Large intestine (tissue), 3 donors: ENCODE results near the gene CCDC152. TPM values are rescaled to one million over a fixed set of nuclear protein-coding genes. Genes with fewer than 3 reads are reported as not detected.
"Not testable (repeated sequence)": the region's sequence is repeated elsewhere in the genome, so short reads cannot be mapped to it uniquely, and the experiment has no call there.

Source experiments
- DNase-seq, 2 donors: peaks; one replicate each; pipeline versions ENCODE4 v3.0.0 to v3.0.0-alpha.2; 2013
- H3K27ac ChIP-seq: one replicate; pipeline ENCODE4 v1.5.1; 2013; ENCODE audit warnings: low read length
- H3K27me3 ChIP-seq: 2 replicates; pipeline ENCODE4 v1.6.1; 2013; ENCODE audit warnings: low read length; ENCODE audit not compliant: control insufficient read depth, insufficient read depth
- H3K36me3 ChIP-seq: 2 replicates; pipeline ENCODE4 v1.6.1; 2013; ENCODE audit warnings: low read length; ENCODE audit not compliant: control insufficient read depth, insufficient read depth
- H3K4me1 ChIP-seq: one replicate; pipeline ENCODE4 v1.6.1; 2013; ENCODE audit warnings: low read length; ENCODE audit not compliant: control insufficient read depth, insufficient read depth
- H3K4me3 ChIP-seq: one replicate; pipeline ENCODE4 v1.5.1; 2013; ENCODE audit warnings: low read length
- H3K9me3 ChIP-seq: one replicate; pipeline ENCODE4 v1.6.1; 2013; ENCODE audit warnings: mild to moderate bottlenecking, low read depth, low read length, moderate library complexity; ENCODE audit not compliant: control insufficient read depth
- WGBS: methylation state at CpG from one replicate; pipeline ENCODE4 v1.1.5; 2013; ENCODE audit warnings: low lambda C conversion rate; ENCODE audit not compliant: insufficient coverage; 5-methylcytosine and 5-hydroxymethylcytosine counted together
- polyA plus RNA-seq: library from polyadenylated mRNA; unstranded; fragments of 120-200 nt; gene quantifications from one replicate; pipeline ENCODE4 v1.2.1, GENCODE V29; 2013

CCDC152 gene
- polyA plus RNA-seq, 1 donor: 30.3 TPM

DNA sequence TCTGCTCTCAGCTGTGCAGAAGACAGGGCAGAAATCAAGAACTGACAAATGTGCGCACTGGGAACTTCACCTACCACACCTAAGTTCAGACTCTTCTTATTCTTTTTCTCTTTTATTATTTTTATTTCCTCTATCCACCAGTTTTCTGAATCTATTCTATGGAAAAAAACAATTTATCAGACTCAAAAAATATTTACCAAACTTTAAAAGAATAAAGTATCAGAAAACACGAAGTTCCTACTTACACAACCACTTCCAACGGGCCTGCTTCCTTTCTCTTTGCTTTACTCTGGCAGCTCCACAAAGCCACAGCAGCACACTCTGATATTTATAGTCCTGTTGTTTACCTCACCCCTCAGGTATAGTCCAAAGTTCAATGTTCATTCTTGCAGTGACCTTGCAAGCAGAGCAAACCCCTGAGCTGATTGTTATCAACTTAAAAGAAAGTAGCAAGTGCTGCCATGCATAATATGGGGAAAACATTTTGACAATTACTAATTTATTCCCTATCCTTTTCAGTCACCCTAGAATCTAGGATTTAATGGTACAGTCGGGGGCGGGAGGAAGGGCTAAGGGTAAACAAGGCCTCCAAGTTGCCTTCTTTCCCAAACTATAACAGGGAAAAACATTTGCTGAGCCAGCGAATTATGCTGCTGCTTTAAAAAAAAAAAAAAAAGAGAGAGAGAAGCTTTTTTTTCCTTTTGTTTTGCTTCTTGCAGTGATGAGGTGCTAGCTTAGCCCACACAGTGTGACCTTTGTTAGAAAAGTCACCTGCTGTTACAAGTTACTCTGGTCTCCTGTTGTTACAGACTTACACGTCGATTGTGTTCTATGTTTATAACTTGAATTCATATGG, 55.2 kb downstream of the CCDC152 start, which contains the start of gene SELENOP:
SELENOP (minus strand) TSS at position 302 of the 856 bp plus-strand sequence. CDS start 3,539 bp downstream, outside the sequence.
- 0% methylated on average over 5 of the region's 8 CpGs for WGBS
- Histone ChIP-seq H3K27ac (peak within 1 kb of the TSS; percentile 61), H3K27me3 (no peaks in the 10 kb centered on the region), H3K4me1 (peaks cover 8% of the 10 kb centered on the region), H3K36me3 (peaks cover 10% of the 10 kb centered on the region), H3K9me3 (no peaks in the 10 kb centered on the region), H3K4me3 (peak within 1 kb of the TSS; percentile 50)
- DNase-seq: peak; percentile 91 to 97

- H3K27ac ChIP-seq: peak overlapping the region; percentile 61
- no peak for DNase-seq
- H3K4me1 ChIP-seq: peaks cover 8% of the 10 kb centered on the region
- no peak overlapping the region for H3K4me3 ChIP-seq
- no peaks in the 10 kb centered on the region for H3K27me3 ChIP-seq
- H3K36me3 ChIP-seq: peaks cover 8% of the 10 kb centered on the region
- no peaks in the 10 kb centered on the region for H3K9me3 ChIP-seq
- no CpG with 5 or more reads among the region's 2 CpGs for WGBS
Measured at GRCh38 chr5:42812620-42813019, 56.0 kb downstream of the CCDC152 start.

GRCh38 chr5:42813533-42813932, 56.9 kb downstream of the CCDC152 start:
- Histone ChIP-seq H3K36me3 (peaks cover 3% of the 10 kb centered on the region), H3K4me1 (peaks cover 8% of the 10 kb centered on the region), H3K9me3 (no peaks in the 10 kb centered on the region), H3K27ac (no peak overlapping the region), H3K27me3 (no peaks in the 10 kb centered on the region), H3K4me3 (no peak overlapping the region)
- WGBS: 100% methylated on average over 2 of the region's 19 CpGs
- no peak for DNase-seq

GRCh38 chr5:42816546-42816945, 59.9 kb downstream of the CCDC152 start:
- not testable (repeated sequence) for H3K36me3 ChIP-seq, H3K9me3 ChIP-seq, DNase-seq

GRCh38 chr5:42819745-42820144, 63.1 kb downstream of the CCDC152 start:
- Histone ChIP-seq H3K9me3 (no peaks in the 10 kb centered on the region), H3K27me3 (no peaks in the 10 kb centered on the region), H3K27ac (no peak overlapping the region), H3K4me3 (no peak overlapping the region), H3K4me1 (peaks cover 12% of the 10 kb centered on the region), H3K36me3 (no peaks in the 10 kb centered on the region)
- no CpG with 5 or more reads among the region's 2 CpGs for WGBS
- no peak for DNase-seq

More at GRCh38 chr5:42816546-42816945, 59.9 kb downstream of the CCDC152 start:
- WGBS: no CpG with 5 or more reads among the region's 2 CpGs
- H3K27me3 ChIP-seq, H3K4me3 ChIP-seq, H3K27ac ChIP-seq, H3K4me1 ChIP-seq: not testable (repeated sequence)

GRCh38 chr5:42822548-42822947, 65.9 kb downstream of the CCDC152 start:
- Histone ChIP-seq H3K27me3 (no peaks in the 10 kb centered on the region), H3K9me3 (no peaks in the 10 kb centered on the region), H3K27ac (no peak overlapping the region), H3K4me3 (no peak overlapping the region), H3K36me3 (no peaks in the 10 kb centered on the region), H3K4me1 (peaks cover 21% of the 10 kb centered on the region)
- no peak for DNase-seq
- no CpG with 5 or more reads among the region's 2 CpGs for WGBS

DNA sequence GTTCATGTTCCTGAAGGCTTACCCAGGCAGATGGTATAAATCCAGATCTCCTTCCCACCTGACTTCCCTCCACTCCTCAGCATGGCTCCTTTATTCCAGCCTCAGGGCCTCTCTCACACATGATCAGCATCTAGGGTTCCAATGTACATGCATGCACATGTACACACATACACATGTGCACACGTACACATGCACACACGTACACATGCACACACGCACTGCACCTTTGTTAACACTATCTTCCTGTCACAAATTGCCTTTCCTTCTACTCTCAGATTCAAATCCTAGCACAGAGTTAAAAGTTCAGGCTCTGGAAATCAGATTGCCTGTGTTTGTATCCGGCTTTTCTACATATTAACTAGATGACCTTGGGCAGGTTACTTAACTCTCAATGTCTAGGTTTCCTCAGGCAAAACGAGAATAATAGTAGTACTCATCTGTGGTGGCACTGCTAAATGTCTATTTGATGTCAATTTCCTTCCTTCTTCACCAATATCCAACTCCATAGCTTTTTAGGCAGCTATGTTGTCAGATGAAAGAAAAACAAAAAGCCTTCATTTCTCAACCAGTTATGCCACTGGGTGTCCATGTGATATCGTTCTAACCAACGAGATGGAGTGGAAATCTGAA, 67.8 kb downstream of the CCDC152 start:
- H3K4me1 ChIP-seq: peaks cover 21% of the 10 kb centered on the region
- peak overlapping the region; percentile 21 for H3K27ac ChIP-seq
- no peaks in the 10 kb centered on the region for H3K27me3 ChIP-seq
- no peak overlapping the region for H3K4me3 ChIP-seq
- no peaks in the 10 kb centered on the region for H3K9me3 ChIP-seq
- WGBS: 68% methylated on average over 3 of the region's 7 CpGs
- H3K36me3 ChIP-seq: no peaks in the 10 kb centered on the region
- peak in 1 of 2 donors; percentile 75 for DNase-seq

GRCh38 chr5:42825422-42826148, 69.0 kb downstream of the CCDC152 start:
- Histone ChIP-seq H3K27ac (no peak overlapping the region), H3K9me3 (no peaks in the 10 kb centered on the region), H3K4me1 (peaks cover 21% of the 10 kb centered on the region), H3K4me3 (no peak overlapping the region), H3K36me3 (no peaks in the 10 kb centered on the region), H3K27me3 (no peaks in the 10 kb centered on the region)
- no CpG with 5 or more reads among the region's 9 CpGs for WGBS
- no peak for DNase-seq

DNA sequence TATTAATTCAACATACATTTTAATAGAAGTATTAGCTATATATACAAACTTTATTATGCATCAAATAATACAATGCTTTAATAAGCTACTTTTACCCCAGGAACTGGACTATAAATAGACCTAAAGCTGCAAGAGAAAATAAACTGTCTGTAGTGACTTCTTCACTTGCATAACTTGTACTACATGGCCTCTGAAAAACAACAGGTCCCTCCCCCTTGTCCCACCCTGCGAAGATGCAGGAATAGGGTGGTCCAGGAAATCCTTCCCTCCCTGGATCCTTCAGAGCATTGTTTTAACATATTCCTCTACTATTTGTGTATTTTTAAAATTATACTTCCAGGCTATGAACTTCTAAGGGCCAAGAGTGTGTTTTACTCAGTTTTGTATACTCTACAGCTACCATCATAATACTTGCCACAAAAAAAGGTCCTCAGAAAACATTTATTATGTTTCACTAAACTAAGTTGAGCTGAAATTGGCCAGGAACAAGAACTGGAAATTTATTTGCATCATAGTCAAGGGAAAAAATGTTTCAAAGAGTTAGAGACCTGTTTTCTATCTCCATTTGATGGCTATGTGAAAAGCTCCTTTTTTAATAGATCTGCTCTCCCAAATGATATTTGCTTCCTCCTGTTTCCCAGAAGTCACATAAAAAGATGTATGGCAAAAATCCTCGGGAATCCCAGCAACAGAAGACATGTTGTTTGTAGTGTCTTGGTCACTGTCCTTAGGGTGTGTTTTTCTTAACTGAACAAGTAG, 70.3 kb downstream of the CCDC152 start:
- peaks cover 21% of the 10 kb centered on the region for H3K4me1 ChIP-seq
- WGBS: no CpG with 5 or more reads among the region's 2 CpGs
- H3K9me3 ChIP-seq: no peaks in the 10 kb centered on the region
- no peak overlapping the region for H3K27ac ChIP-seq
- no peak for DNase-seq
- H3K36me3 ChIP-seq: no peaks in the 10 kb centered on the region
- H3K27me3 ChIP-seq: no peaks in the 10 kb centered on the region
- no peak overlapping the region for H3K4me3 ChIP-seq

GRCh38 chr5:42828671-42829070, 72.1 kb downstream of the CCDC152 start:
- no peaks in the 10 kb centered on the region for H3K36me3 ChIP-seq
- no peaks in the 10 kb centered on the region for H3K9me3 ChIP-seq
- no peak overlapping the region for H3K27ac ChIP-seq
- no peaks in the 10 kb centered on the region for H3K27me3 ChIP-seq
- H3K4me1 ChIP-seq: peaks cover 17% of the 10 kb centered on the region
- no CpG with 5 or more reads among the region's 2 CpGs for WGBS
- no peak overlapping the region for H3K4me3 ChIP-seq
- DNase-seq: no peak
